Neural progenitor cell (in vitro differentiated cells): ENCODE data around the gene TREX2.

Source experiments
- EZH2 ChIP-seq: fragments of 200-600 bp; sonication (generic); IDR thresholded peaks from 2 replicates; pipeline ENCODE4 v1.6.1; 2017; ENCODE audit warnings: antibody characterized with exemption, mild to moderate bottlenecking, moderate library complexity
- EZH2phosphoT487 ChIP-seq: fragments of 200-600 bp; sonication (generic); IDR thresholded peaks from 2 replicates; pipeline ENCODE4 v1.6.1; 2017; ENCODE audit warnings: antibody characterized with exemption
- TF ChIP-seq, protein P1 (sequence below): fragments of 200-600 bp; sonication (generic); IDR thresholded peaks from 2 replicates; pipeline ENCODE4 v1.5.1; 2017; ENCODE audit warnings: antibody characterized with exemption, mild to moderate bottlenecking

DNA sequence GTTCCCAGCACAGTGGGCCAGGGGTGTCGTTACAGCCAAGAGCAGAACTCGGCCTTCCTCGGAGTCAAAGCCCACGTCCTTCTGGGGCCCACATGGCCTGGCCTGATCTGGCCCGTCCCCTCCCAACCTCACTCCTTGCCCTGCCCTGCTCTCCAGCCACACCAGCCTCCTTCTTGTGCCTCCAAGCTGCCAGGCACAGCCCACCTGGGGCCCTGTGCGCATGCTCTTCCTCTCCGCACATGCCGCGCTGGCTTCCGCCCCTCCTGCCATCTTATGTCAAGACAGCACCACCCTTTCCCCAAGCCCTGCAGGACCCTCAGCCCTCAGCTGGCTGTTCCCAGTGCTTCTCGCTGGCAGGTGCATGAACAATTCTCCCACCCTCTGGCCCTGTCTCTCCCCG is 17.7 kb upstream of the TREX2 start:
- TF ChIP-seq, protein P1, sequence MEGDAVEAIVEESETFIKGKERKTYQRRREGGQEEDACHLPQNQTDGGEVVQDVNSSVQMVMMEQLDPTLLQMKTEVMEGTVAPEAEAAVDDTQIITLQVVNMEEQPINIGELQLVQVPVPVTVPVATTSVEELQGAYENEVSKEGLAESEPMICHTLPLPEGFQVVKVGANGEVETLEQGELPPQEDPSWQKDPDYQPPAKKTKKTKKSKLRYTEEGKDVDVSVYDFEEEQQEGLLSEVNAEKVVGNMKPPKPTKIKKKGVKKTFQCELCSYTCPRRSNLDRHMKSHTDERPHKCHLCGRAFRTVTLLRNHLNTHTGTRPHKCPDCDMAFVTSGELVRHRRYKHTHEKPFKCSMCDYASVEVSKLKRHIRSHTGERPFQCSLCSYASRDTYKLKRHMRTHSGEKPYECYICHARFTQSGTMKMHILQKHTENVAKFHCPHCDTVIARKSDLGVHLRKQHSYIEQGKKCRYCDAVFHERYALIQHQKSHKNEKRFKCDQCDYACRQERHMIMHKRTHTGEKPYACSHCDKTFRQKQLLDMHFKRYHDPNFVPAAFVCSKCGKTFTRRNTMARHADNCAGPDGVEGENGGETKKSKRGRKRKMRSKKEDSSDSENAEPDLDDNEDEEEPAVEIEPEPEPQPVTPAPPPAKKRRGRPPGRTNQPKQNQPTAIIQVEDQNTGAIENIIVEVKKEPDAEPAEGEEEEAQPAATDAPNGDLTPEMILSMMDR = no peak
- TF ChIP-seq EZH2 (no peak), EZH2phosphoT487 (no peak)
